AG04449 (cell line): Measurements from ENCODE around the gene DEPP1.

ENCODE experiments used
- CTCF ChIA-PET: fragments of 350-600 bp; formaldehyde crosslinking; extraction: SDS; loops from one replicate; lab custom pipeline; 2021; ENCODE audit warnings: antibody characterized with exemption; lab: Yijun Ruan, JAX
- POLR2A ChIA-PET: fragments of 400-600, 350-600 bp; formaldehyde crosslinking; extraction: SDS; loops from one replicate; lab custom pipeline; 2020; ENCODE audit warnings: antibody characterized with exemption, inconsistent platforms; lab: Yijun Ruan, JAX
- DNase-seq: peaks from one replicate; pipeline ENCODE4 v3.0.0-alpha.2; 2010; ENCODE audit warnings: low read depth, low spot score
- H3K4me3 ChIP-seq: 2 replicates; pipeline ENCODE4 v1.5.1; 2011; ENCODE audit warnings: low read depth, mild to moderate bottlenecking, control low read depth, low read length
- CTCF ChIP-seq: IDR thresholded peaks from one replicate; pipeline ENCODE4 v1.5.1; 2011; ENCODE audit warnings: mild to moderate bottlenecking, moderate library complexity, low read length, control low read depth, inconsistent platforms; ENCODE audit not compliant: insufficient read depth; ENCODE audit errors: missing control alignments

The DEPP1 gene

GRCh38 chr10:44955413-44956070 is 23.1 kb downstream of the DEPP1 start:
- POLR2A ChIA-PET, result no interaction called here
- no peak for DNase-seq
- TF ChIP-seq CTCF, result no peak
- CTCF ChIA-PET, result interaction anchor here (1.1 kb wide), 1 partner anchor 26 kb away, joined by 3 read pairs; no protein-coding TSS in a partner anchor
- no peak overlapping the region for H3K4me3 ChIP-seq

GRCh38 chr10:44954962-44955361 is 23.6 kb downstream of the DEPP1 start:
- DNase-seq, result no peak
- no peak for TF ChIP-seq CTCF
- H3K4me3 ChIP-seq, result no peak overlapping the region
- CTCF ChIA-PET, result no interaction called here
- POLR2A ChIA-PET, result no interaction called here

GRCh38 chr10:44954042-44954441 is 24.6 kb downstream of the DEPP1 start:
- ChIA-PET CTCF (interaction anchor here (1.3 to 2.7 kb wide), 3 partner anchors 11 to 21 kb away, joined by 3 to 11 read pairs (median 8); no protein-coding TSS in a partner anchor), POLR2A (no interaction called here)
- no peak for DNase-seq
- TF ChIP-seq CTCF, result no peak
- no peak overlapping the region for H3K4me3 ChIP-seq

- no peak for DNase-seq
- H3K4me3 ChIP-seq, result no peak overlapping the region
- ChIA-PET CTCF (interaction anchor here (0.6 to 2.7 kb wide), 6 partner anchors 13 to 60 kb away, joined by 3 to 11 read pairs (median 3); no protein-coding TSS in a partner anchor), POLR2A (interaction anchor here (1.5 kb wide), 1 partner anchor 26 kb away, joined by 6 read pairs; the partner anchor contains the start of gene DEPP1)
- no peak for TF ChIP-seq CTCF
Observed at GRCh38 chr10:44952779-44953231, 25.8 kb downstream of the DEPP1 start.

- POLR2A ChIA-PET, result interaction anchor here (1.5 kb wide), 1 partner anchor 27 kb away, joined by 6 read pairs; the partner anchor contains the start of gene DEPP1
- no peak for DNase-seq
- H3K4me3 ChIP-seq, result no peak overlapping the region
- CTCF ChIA-PET, result interaction anchor here (2.1 to 2.7 kb wide), 2 partner anchors 19 to 22 kb away, joined by 8 to 16 read pairs; no protein-coding TSS in a partner anchor
- no peak for TF ChIP-seq CTCF
Observed at GRCh38 chr10:44951576-44952226, 26.9 kb downstream of the DEPP1 start.
